HG02588 (cell line): ENCODE measurements around the gene BRPF3.

ENCODE experiments used
- ATAC-seq: cut with Tn5 transposase; IDR thresholded peaks from one replicate; pipeline ENCODE4 v1.9.1; 2021; ENCODE audit warnings: mild to moderate bottlenecking, moderate library complexity; ENCODE audit not compliant: unreplicated experiment

BRPF3 gene

DNA sequence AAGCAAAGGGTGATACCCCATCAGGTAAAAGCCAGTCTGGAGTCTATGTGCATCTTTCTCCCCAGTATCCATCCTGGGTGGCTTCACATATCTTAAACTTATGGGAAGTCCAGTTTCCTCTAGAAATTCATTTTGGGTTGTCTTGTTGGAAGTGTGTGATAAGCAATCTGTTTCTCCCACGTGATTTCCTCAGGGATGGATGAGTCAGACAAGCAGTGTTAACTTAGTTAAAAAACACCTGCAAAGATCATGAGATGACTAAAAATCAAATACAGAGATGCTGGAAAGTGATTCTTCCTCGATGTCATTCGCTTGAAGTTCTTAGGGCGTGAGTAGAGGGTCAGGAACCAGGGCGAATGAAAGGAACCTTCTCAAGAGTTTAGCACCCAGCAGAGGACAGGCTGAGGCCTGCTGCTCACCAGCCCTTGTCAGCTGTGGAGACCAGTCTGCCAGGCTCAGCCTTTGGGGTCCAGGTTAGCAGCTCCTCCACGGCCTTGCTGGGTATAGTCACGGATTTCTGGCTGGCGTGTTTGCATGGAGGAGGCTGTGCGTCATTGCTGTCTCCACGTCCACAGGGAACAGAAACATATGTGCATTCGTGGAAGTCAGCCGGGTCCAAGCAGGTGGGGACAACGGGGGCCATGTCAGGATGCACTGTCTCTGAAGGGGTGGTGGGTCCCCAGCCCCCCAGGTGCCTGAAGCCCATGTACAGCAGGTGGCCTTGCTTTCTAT lies 70.5 kb downstream of the BRPF3 start:
- no peak for ATAC-seq

DNA sequence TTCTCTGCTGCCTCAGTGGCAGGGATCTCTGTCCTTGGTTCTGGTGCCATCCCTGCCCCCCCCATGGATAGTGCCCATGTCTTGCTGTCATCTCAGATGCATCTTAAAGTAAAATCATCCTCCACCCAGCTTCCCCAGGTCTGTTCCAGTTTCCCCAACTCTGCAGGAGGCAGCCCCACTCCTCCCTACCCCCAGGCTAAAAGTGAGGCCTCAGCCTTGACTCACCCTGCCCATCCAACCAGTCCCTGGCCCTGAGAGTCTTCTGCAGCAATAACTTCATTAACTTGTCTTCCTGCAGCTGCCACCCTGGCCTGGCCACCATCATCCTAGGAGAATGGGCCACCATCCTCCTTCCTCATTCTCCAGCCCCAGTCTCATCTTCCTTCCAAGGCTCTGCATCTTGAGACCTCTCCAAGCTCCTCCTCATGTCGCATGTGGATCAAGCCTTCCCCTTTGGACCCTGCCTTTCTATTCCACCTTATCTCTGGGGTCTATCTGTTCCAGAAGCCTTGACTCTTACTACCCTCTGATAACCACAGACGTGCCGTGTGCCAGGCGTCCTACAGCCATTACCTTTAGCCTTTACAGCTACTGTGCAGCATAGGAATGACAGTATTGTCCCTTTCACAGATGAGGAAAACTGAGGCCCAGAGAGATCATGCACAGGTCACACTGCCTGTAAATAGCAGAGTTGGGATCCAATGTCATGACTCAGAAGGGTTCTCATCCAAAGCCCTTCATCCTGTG lies 71.4 kb downstream of the BRPF3 start:
- ATAC-seq: no peak

DNA sequence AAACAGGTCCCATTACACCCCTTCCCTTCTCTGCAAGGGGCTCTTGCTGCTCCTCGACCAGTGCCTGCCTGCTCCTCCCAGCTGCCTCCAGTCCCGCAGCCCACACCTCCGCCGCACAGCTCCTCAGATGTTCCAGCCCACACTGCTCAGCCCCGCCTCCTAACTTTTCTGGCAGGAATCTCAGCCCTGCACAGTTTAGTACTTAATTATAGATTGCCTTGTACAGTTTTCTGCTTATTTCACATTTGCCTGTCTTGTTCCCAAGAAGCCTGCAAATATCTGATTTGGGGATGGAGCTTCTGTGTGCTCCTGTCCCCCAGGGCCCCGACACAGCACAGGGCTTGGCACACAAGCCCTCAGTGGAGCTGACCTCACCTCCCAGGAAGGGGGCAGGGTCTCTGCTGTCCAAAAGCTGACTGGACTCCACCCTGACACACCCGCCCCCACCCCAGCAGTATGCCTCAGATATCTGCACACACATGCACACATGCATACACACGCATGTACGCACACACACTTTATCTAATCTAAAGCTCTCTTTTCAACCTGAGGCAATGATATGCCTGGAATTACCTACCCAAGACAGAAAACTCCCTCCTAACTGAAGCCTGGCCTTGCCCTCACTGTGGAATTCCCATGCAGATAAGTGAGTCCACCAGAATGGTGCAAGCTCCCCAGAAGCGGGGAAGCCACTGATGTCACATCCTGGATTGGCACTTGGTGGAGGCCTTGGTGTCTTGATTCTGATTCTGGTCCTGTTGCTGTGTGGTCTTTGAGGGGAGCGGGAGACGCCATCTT lies 72.1 kb downstream of the BRPF3 start:
- no peak for ATAC-seq

DNA sequence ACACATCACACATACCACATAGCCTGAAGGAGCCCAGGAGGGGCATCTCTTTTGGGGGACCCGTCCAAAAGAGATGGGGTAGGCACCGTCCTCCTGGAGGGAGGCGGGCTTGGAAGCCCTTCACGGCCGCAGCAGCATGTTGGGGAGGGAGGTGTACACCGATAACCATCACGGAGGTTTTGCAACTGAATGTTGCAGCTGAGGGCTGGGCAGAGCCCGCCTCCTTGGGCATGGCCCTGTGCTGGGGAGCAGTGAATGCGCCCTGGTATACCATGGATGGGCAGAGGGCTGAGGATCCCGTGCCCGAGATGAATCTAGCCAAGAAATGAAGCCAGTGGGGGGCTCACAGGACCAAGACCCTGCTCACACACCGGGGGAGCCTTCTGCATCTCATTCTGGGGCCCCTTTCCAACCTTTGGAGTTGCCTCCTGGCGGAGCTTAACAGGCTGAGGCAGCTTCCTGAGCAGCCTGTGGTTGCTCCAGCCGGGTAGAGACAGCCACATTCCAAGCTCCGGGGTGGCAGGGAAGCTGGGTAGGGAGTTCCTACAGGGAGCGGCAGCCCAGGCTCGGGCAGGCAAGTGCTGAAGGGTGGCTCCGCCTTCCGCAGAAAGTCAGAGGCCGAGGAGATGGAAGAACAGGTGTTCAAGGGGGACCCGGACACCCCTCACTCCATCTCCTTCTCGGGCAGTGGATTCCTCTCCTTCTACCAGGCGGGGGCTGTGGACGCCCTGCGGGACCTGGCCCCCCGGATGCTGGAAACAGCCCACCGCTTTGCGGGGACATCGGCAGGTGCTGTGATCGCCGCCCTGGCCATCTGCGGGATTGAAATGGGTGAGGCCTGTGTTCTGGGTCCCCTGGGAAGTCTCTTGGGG lies 73.5 kb downstream of the BRPF3 start, which contains the start of gene PNPLA1:
PNPLA1 (plus strand) TSS at position 227 of the 872 bp plus-strand sequence; CDS start at position 627, 400 bp downstream.
- ATAC-seq: no peak

DNA sequence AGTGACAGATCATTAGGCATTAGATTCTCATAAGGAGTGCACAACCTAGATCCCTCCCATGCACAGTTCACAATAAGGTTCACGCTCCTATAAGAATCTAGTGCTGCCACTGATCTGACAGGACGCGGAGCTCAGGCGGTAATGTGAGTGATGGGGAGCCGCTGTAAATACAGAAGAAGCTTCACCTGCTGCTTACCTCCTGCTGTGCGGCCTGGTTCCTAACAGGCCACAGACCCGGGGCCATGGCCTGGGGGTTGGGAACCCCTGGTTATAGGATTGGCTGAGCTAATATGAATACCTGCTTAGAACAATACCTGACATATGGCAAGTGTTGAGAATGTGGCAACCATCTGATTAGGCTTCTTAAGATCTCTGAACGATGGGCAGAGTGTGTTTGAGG lies 75.7 kb downstream of the BRPF3 start:
- ATAC-seq: no peak

DNA sequence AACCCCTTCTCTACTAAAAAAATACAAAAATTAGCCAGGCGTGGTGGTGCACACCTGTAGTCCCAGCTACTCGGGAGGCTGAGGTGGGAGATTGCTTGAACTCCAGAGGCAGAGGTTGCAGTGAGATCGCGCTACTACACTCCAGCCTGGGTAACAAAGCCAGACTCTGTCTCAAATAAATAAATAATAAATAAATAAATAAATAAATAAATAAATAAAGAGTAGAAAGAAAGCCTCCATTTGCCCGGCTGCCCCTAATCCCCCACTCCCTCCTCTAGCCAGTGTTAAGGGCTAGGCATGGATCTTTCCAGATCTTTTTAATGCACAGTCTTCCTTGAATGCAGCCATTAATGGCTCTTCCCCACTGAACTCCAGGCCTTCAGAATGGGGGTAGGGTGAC lies 76.5 kb downstream of the BRPF3 start:
- no peak for ATAC-seq

DNA sequence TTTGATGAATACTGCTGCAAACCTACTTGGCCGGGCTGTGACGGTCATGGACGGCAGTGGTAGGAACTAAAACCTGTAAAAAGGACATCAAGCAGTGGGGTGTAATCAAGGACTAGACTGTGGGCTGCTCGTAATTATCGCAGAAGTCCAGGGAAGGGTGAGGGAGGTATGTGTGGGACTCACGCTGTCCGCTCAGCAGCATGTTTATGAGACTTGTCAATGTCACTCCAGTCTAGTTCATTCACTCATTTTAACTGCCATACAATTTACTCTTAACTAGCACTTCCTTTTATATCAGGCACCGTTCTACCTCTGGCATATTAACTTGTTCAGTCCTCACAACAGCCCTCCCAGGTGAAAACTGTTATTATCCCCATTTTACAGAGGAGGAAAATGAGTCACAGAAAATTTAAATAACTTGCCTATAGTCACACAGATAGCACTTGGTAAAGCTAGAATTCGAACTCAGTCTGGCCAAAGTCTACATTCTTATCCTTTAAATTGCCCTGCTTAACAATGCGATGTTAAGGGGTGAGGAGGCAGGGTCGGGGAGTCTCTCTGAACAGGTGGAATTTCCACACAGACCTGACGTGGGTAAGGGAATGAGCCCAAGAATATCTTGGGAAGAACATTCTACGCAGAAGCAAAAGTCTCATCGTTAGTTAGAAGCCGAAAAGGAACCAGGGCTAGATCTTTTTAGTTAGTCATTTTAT lies 77.4 kb downstream of the BRPF3 start:
- ATAC-seq: no peak

DNA sequence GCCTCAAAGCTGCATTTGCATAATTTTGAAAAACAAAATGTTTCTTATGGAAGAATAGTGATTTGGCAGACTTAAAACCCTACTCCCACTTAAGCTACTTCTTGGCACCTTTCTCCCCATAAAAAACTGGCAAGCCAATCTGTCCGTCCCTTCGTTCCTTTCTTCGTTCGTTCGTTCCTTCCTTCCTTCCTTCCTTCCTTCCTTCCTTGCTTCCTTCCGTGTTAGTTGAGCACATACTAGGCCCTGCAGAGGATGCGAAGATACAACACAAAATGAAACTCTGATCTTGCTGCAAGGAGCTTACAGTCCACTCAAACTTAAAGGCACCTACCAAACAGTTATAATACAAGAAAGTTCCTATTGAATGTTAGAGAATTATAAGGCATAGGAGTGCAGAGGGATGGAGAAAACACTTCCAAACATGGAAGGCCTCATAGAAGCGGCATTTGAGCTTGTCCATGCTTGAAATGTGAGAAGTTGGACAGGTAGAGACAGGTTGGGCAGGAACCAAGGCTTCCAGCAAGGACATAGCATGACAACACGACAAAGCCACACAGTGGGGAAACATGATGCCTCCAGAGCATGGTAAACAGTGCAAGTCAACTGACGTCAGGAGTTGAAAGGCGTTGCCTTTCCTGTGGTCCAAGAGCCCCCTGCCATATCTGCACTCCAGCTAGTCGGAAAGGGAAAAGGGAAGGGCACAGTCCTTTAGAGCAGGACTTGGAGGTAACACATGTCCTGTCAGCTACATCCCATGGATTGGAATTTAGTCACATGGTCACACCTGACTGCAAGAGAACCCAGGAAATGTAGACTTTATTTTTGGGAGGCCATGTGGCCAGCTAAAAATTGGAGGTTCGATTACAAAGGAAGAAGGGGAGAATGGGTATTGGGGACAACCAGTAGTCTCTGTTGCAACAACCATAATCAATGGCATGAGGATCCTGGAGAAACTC lies 80.3 kb downstream of the BRPF3 start:
- ATAC-seq: no peak

DNA sequence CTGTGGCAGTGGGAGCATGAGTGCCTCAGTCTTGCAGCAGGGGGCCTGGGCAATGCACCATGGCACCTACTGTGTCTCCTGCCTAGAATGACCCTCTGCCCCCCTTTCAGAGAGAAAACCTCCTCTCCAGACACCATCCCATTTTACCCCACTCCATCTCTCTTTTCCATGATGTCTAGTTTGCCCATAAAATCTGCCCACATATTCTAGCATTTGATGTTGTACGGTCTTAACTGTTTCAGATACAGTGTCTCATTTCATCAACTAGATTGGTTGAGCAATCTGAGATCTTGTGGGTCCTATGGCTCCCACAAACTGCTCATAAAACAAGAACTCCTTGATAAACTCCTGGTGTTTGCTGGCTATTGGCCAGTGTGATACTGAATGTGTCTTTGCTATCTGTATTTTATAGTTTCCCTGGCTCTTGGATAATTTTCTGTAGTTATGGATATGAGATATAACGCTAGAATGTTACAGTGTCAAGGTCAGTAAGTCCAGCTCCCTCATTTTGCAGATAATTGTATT lies 81.5 kb downstream of the BRPF3 start:
- no peak for ATAC-seq

DNA sequence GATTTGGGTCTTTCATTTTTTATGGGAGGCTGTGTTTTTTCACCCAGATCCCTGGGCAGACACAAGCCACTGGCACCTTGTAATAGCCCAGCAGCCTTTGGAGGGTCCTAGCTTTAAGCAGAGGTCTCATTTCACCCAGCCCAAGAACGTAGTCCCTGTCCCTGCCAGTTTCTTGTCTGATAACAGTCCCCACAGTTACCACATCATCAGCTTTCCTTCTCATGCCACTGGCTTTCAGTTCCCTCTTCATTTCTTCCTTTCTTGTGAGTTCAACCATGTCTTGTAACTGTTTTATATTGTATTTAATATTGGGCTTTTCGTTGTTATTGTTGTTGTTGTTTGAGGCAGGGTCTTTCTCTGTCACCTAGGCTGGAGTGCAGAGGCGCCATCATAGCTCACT lies 83.9 kb downstream of the BRPF3 start:
- ATAC-seq: no peak

DNA sequence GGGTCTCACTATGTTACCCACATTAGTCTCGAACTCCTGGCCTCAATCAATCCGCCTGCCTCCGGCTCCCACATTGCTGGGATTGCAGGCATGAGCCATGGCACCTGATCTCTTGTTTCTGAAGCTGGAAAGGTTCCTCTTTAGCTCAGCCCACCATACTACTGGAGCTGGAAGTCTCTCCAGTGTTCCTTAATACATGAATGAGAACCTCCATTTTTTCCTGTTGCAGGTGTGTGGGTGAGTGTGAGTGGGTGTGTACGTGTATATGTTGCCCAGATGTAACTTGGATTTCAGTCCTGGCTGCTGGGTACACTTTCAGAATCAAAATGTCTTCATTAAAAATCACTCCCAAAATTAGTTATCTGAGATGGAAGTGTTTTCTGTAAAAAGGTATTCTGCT lies 84.4 kb downstream of the BRPF3 start:
- no peak for ATAC-seq
